GM21381 (cell line): ENCODE measurements around the gene PXK.
"Not testable (repeated sequence)": the region's sequence is repeated elsewhere in the genome, so short reads cannot be mapped to it uniquely, and the experiment has no call there.

Source experiments
- ATAC-seq: cut with Tn5 transposase; IDR thresholded peaks from one replicate; pipeline ENCODE4 v1.9.1; 2021; ENCODE audit warnings: mild to moderate bottlenecking, moderate library complexity; ENCODE audit not compliant: unreplicated experiment

The PXK gene

DNA sequence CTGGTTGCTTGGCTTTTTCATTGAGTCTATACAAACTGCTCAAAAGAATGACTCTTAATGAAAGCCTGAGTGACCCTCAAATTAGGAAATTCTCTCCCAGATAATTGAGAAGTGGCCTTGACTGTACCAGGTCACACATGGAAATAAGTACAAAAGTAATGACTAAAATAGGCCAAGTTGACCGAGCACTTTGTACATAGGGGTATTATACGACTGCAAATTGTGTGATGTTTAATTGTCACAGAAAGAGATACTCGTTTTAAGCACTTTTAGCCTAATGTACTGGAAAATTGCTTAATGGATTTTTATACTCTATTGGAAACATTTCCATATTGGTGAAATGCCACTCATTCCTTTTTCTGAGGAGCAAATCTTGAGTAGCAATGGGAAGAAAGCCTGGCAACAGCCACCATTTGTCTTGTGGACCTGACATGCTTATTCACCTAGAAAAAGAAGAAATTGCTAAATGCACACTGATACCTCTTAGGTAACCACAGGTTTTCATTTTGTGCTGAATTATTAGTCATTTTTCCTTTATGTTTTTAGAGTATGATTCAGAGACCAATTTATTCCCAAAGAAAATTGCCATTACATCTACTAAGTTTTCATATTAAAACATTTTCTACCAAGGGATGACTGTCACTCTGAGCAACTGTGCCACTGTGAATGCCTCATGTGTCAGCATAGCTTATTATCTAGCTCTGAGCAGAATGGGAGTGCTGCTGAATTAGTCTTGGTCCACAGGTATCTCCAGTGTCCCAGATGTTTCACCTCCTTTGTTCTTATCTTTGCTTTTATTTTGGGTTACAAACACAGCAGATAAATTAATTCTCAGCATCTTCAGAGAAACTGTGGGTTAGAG lies 8.9 kb upstream of the PXK start:
- no peak for ATAC-seq

DNA sequence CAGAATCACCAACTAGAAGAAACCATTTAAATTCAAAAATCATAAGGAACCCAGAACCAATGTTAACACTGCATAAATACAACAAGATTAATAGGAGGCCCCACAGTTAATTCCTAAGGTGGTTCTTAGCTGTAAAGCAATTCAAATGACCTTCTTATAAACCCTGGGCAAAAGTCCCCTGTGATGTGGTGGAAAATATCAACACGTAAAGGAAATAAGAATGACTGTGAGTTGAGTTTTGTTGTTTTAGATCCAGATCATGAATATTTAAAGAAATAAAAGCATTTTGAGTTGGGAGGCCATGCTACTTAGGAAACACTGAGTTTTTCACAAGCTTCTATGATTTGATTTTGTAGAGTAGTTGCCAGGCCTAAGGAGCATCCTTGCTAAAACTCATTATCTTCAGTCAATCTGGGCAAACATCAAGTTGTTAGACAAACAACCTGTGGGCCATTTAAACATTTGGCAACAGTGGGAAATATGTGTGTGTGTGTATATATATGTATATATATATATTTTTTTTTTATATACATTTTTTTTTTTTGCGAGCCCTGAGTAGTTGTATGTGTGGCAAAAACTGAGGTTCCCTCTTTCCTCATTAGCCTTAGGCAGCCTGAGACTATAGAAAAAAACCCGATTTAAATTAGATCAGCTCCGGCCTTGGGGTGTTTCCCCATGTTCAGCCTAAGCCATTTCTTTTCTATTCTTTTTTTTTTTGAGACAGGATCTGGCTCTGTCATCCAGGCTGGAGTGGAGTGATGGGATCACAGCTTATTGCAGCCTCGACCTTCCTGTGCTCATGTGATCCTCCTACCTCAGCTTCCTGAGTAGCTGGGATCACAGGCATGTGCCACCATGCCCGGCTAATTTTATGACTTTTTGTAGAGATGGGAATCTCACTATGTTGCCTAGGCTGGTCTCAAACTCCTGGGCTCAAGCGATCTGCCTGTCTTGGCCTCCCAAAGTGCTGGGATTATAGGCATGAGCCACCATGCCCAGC lies 8.0 kb upstream of the PXK start:
- ATAC-seq, result no peak

DNA sequence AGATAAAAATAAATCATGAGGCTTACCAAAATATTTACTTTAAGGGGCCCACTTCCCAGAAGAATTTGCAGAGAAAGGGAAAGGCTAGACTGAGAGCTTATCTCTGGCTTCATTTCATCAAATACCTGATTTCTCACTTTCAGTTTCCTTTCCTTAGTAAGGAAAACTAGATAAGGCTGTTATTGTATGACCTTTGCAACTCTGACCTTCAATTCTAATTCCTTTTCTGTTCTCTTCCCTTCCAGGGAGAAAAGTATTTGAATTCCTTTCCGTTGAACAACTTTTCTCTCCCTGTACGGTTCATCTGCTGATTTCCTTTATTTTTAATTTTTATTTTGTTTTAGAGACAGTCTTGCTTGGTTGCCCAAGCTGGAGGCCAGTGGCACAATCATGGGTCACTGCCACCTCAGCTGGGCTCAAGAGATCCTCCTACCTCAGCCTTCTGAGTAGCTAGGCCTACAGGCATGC lies 7.1 kb upstream of the PXK start:
- ATAC-seq, result no peak

DNA sequence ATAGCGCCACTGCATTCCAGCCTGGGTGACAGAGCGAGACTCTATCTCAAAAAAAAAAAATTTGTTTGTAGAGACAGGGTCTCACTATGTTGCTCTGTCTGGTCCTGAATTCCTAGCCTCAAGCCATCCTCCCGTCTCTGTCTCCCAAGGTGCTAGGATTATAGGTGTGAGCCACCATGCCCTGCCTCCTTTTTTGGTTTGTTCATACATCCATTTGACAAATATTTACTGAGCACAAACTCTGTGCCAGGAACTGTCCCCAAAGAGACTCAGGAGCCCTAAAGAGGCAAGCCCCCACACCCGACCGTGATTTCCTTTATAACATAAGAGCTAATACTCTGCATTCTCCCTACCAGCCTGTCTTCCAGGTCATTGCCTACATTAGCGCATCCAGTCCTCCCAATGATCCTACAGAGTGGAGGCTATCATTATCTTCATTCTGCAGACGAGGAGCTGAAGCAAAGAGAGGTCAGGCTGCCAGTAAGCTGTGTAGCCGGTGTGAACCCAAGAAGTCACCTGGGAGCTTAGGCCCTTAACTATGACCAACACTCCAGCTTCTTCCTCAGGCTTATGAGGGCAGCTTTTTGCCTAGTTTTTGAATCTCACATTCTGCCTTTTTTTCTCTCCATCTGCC lies 6.3 kb upstream of the PXK start:
- no peak for ATAC-seq

DNA sequence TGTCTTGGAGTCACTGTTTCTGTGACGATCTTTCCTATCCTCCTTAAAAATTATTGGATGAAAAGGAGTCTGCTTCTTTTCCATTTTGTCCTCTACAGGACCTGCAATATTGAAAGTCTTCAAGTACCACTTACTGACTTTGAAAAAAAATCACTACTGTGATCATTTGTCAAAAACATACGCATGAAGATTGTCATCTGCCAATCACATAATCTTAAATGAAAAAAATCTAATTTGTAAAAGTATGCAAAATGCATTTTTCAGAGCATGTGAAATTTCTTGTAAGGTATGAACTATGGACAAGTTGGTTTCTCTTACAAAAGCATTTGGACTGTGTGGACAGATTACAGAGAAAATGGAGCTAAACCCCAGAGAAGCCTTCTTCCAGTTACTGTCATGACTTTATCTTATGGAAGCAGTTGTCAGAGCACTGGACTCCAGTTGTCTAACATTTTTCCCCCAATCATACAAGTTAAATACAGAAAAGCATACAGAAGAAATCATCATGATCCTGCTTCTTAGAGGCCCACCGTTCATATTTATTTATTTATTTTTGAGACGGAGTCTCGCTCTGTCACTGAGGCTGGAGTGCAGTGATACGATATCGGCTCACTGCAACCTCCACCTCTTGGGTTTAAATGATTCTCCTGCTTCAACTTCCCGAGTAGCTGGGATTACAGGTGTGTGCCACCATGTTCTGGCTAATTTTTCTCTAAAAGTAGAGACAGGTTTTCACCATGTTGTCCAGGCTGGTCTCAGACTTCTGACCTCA lies 3.4 kb upstream of the PXK start:
- ATAC-seq, result no peak

DNA sequence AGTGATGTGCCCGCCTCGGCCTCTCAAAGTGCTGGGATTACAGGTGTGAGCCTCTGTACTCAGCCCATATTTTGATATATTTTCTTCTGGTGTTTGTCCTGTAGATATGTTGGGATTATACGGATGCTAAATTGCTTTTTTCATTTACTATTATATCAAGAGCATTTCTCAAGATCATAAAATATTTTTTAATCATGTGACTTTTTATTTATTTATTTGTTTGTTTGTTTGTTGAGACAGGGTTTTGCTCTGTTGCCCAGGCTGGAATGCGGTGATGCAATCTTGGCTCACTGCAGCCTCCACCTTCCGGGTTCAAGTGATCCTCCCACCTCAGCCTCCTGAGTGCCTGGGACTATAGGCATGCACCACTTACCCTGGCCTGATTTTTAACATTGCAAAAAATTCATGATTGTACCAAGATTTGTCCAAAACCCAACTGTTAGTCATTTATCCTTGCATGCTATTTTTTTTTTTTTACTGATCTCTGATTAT lies 2.7 kb upstream of the PXK start:
- no peak for ATAC-seq

DNA sequence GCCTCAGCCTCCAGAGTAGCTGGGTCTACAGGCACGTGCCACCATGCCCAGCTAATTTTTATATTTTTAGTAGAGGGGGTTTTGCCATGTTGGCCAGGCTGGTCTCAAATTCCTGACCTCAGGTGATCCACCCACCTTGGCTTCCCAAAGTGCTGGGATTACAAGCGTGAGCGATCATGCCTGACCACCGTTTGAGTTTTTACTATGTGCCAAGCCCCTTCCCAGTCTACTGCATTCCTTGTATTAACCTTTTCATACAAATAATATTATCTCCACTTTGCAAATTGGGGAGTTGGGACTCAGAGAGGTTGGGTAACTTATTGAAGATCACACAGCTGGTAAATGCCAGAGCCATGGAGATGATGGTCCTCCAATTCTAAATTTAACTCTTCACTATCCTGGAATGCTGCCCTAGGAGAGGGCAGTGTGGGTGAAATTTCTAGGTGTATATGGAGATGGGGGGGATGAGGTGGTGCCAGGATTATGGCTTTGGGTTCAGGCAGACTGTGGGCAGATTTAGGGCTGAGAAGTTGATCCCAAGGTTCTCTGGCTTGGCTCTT lies 1.0 kb upstream of the PXK start:
- no peak for ATAC-seq

DNA sequence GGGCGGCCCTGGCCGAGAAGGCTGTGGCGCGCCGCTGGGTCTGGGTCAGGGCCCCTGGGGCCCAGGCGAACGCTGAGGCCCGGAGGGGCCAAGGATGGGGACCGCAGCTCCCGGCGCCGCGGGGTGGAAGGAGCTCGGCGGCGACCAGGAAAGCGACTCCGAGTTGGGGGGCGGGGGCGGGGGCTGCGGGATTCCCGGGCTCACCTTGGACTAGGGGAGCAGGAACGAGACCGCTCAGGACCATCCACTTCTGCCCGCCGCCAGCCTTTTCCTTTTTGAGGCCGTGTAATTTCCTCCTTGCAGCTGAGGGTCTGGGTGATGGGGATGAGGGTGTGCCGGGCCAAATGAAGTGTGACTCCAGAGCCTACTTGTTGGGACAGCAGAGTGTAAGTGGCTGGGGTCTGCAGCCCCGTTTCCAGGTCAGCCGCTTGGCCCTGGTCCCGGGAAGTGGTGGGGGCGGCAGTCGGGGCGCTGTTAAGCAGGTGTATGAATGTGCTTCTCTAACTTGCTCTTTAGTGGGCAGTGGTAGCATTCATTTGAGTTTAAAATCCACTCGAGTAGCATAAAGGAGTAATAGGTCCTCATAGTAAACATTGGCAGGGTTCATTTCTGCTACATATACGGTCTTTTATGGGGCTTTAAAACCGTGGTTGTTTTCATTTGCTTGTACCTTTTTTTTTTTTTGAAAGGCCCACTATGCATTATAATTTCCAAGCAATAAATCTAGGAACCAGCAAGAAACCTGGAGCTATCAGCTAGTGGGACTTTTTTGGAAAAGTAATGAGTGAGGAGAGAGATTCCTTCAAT lies 717 bp downstream of the PXK start:
- peak; percentile 36 for ATAC-seq

DNA sequence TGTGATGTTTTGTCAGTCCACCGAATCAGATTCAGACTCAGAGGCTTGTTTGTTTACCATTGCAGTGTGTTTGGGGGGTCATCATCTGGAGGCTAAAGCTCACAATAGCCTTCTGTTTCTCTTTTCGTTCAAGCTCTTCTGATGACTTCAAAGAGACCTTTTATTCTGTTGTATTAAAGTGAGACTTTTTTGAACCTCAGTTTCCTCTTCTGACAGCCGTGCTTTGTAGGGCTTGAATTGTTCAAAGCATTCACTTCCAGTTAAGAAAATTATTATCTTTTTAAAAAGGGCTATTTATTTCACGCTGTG lies 1.3 kb downstream of the PXK start:
- ATAC-seq, result no peak

DNA sequence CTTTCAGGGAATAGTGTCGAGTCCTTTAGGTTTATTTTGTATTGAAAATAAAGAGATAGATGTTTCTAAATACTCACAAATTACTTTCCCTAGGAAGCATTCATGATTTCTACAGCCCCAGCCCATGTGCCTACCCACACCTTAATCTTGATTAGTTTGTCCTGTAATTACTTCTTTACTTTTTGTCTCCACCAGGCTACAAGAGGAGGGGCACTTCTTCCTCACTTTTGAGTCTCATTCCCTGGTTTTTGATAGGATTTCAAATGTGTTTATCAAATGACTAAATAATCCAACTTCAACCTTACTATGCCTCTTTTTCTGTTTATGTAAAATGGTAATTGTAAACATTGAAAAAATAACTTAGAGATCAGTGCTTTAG lies 1.8 kb downstream of the PXK start:
- no peak for ATAC-seq

DNA sequence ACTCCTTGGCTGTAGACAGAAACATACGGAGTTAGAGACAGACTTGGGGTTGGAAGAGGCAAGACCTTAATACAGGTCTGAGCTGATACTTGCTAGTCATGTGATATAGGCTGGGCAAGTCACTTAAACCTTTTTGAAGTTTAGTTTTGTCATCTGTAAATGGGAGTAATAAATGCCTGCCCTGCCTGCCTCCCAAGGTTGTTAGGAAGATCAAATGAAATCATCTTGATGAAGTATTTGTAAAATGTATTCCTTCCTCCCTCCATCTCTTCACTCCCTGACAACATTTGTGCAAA lies 2.9 kb downstream of the PXK start:
- no peak for ATAC-seq

DNA sequence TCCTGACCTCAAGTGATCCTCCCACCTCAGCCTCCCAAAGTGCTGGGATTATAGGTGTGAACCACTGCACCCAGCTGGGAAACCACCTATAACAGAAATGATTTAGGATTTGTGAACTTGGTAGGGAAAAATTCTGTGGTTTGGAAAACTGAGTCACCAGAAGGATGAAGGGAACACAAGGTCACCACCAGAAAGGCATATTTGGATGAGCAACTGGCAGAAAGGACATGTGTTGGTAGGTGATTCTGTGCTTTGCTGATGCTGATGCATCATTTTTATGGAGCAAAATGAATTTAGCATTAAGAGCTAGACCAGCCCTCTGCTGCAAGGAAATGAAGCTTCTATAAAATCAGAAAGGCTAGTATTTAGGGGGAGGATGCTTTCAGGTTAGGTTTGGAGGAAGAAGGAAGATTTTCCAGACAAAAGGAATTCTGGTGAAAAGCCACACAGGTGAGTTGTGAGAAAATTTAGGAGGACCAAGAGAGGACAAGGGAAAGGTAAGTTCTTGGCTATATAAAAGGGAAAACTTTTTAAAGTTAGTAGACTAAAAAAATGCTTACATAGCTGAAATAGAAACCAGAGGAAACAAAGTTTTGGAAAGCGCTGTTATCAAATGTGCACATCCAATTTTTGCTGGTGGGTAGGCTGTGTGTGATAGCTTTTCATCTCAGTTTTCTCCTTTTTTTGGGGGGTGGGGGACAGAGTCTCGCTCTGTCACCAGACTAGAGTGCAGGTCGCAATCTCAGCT lies 3.6 kb downstream of the PXK start:
- no peak for ATAC-seq

DNA sequence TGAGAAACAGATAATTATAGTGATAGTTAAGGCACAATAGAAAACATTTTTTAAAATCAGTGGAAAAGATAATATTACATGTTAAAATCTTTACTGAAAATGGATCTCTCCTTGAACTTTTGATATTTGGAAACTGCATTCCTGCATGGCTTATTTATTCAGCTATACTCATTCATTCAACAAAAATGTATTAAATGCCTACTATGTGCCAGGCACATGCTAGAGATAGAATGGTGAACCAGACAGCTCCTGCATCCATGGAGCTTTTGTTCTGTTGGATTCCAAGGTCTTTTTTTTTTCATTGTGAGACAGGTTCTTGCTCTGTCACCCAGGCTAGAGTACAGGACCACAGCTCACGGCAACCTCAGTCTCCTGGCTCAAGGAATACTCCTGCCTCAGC lies 4.5 kb downstream of the PXK start:
- ATAC-seq, result no peak

DNA sequence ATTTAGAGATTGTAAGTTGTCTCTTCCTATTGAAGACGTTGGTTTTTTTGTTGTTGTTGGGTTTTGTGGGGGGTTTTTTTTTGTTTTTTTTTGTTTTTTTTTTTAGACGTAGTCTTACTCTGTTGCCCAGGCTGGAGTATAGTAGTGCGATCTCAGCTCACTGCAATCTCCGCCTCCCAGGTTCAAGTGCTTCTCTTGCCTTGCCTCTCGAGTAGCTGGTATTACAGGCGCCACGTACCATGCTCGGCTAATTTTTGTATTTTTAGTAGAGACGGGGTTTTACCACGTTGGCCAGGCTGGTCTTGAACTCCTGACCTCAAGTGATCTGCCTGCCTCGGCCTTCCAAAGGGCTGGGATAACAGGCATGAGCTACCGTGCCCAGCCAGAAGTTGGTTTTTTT lies 6.5 kb downstream of the PXK start:
- ATAC-seq, result not testable (repeated sequence)

DNA sequence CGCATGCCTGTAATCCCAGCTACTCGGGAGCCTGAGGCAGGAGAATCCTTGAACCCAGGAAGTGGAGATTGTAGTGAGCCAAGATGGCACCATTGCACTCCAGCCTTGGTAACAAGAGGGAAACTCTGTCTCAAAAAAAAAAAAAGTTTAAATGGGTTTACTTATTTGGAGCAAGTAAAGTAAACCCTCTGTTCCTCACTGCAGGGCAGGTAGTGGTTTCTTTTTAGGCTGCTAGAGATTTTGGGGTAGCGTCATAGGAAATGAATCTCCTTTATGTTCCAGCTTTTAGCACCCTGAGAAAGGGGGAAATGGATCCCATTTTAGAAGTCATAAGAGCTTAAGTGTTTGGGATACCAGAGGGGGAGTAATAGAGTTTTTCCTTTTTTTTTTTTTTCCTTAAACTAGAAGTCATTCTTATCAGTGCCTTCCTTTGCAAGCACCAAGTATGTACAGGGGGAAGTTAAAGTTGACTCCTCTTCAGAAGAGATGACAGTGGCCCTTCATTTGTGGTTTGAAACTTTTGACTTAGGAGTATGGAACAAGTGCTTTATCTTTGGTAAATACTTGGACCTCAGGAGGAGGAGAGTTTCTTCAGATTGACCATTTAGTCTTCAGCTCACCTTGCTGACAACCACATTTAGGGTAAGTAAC lies 8.0 kb downstream of the PXK start:
- ATAC-seq, result no peak

DNA sequence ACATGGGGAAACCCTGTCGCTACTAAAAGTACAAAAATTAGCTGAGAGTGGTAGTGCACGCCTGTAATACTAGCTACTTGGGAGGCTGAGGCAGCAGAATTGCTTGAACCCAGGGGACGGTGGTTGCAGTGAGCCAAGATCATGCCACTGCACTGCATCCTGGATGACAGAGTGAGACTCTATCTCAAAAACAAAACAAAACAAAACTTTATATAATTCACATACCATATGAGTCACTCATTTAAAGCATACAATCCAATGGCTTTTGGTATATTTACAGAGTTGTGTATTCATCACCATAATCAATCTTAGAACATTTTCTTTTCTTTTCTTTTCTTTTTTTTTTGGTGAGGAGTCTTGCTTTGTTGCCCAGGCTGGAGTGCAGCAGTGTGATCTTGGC lies 8.7 kb downstream of the PXK start:
- no peak for ATAC-seq

DNA sequence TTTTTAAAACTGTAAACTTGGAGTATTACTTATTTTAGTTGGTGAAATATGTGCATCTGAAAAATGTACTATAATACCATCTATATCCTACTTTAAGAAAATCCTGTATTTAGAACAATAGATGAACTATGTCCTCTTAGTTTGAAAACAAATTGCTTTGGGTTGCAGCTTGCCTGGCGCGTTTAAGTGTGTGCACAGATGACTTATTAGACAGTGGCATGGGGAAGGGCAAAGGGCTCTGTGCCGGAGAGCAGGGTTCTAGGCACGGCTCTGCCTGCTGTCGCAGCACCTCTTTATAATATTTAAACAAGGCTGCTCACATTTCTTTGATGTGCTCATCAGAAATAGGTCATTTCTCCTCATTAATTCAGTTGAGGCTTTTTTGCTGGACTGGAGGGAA lies 10.0 kb downstream of the PXK start:
- ATAC-seq, result no peak

DNA sequence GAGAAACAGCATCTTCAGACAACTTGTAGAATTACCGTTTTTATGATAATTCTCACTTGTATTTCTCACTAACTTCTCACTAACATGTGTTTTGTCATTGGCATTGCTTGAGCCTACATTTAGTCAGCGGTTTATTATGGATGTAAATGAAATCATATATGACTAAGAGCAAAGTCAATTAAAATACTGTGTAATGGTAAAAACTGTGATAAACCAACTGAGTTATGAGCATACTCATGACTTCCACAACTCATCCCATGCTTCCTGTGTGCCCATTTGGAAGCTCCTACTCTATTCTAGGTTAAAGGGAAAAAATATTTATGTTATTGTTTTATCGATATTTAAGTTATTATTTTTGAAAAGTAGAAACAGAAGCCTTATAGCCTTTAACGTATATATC lies 12.8 kb downstream of the PXK start:
- ATAC-seq, result no peak
